Activated CD8-positive, alpha-beta memory T cell treated with anti-CD3 and anti-CD28 coated beads for 4 hours (primary cell): ENCODE measurements around the gene STAB1.

Experiments
- DNase-seq, 2 donors: peaks; one replicate each; pipeline ENCODE4 v3.0.0-alpha.2; 2020; ENCODE audit warnings: low read depth in 2 of 2

STAB1 gene

GRCh38 chr3:52570076-52570475 is 74.9 kb downstream of the STAB1 start:
- no peak for DNase-seq

- no peak for DNase-seq
Measured at GRCh38 chr3:52572221-52572620, 77.1 kb downstream of the STAB1 start.
